ENCODE results near the gene SUMO3.

The SUMO3 gene

GRCh38 chr21:44765231-44766013 lies 52.4 kb downstream of the SUMO3 start:
- Histone ChIP-seq H3K9ac (ENCODE audit: low read length) (no peak overlapping the region), H3K79me2 (ENCODE audit: insufficient read depth, low read length) (no peaks in the 10 kb centered on the region), H3K36me3 (ENCODE audit: low read length) (no peaks in the 10 kb centered on the region; the same call in 1 of the 2 replicates), H3F3A (ENCODE audit: insufficient read depth) (0 out of 2 replicates have a peak, but pooled peaks cover under 1% of the 10 kb centered on the region), H3K27me3 (ENCODE audit: low read length) (no peaks in the 10 kb centered on the region), H3K4me3 (ENCODE audit: insufficient read depth, low read length, poor library complexity, severe bottlenecking) (no peak overlapping the region), H3K27ac (ENCODE audit: low read depth, low read length) (no peak overlapping the region), H4K20me1 (ENCODE audit: low read depth, low read length) (no peaks in the 10 kb centered on the region), H3K9me3 (ENCODE audit: insufficient read depth, low read length) (no peaks in the 10 kb centered on the region), H3K4me2 (ENCODE audit: low read depth, low read length, poor library complexity, severe bottlenecking) (no peak overlapping the region), H3K9me2 (replicated peaks; ENCODE audit: insufficient read depth, low read length) (no peaks in the 10 kb centered on the region), H2AFZ (ENCODE audit: low read depth, low read length, severe bottlenecking) (no peak overlapping the region)
- TF ChIP-seq CTCF (IDR thresholded peaks at IDR 0.05; ENCODE audit: insufficient read depth, low read length, poor library complexity, severe bottlenecking): no peak
- TF ChIP-seq EZH2phosphoT487 (conservative IDR thresholded peaks at IDR 0.05; ENCODE audit: low read length): no peak

- Histone ChIP-seq H3F3A (ENCODE audit: insufficient read depth) (no peaks in the 10 kb centered on the region), H3K4me2 (ENCODE audit: low read depth, low read length, poor library complexity, severe bottlenecking) (no peak overlapping the region), H3K9me3 (ENCODE audit: insufficient read depth, low read length) (no peaks in the 10 kb centered on the region), H2AFZ (ENCODE audit: low read depth, low read length, severe bottlenecking) (no peak overlapping the region), H3K9me2 (replicated peaks; ENCODE audit: insufficient read depth, low read length) (no peaks in the 10 kb centered on the region), H3K27me3 (ENCODE audit: low read length) (no peaks in the 10 kb centered on the region), H3K36me3 (ENCODE audit: low read length) (no peaks in the 10 kb centered on the region), H3K79me2 (ENCODE audit: insufficient read depth, low read length) (no peaks in the 10 kb centered on the region), H3K4me3 (ENCODE audit: insufficient read depth, low read length, poor library complexity, severe bottlenecking) (no peak overlapping the region), H3K9ac (ENCODE audit: low read length) (no peak overlapping the region), H4K20me1 (ENCODE audit: low read depth, low read length) (no peaks in the 10 kb centered on the region), H3K27ac (ENCODE audit: low read depth, low read length) (no peak overlapping the region)
- TF ChIP-seq EZH2phosphoT487 (conservative IDR thresholded peaks at IDR 0.05; ENCODE audit: low read length): no peak
- no peak for TF ChIP-seq CTCF (IDR thresholded peaks at IDR 0.05; ENCODE audit: insufficient read depth, low read length, poor library complexity, severe bottlenecking)
Measured at GRCh38 chr21:44764319-44765230, 53.3 kb downstream of the SUMO3 start.

- no peaks in the 10 kb centered on the region for H4K20me1 ChIP-seq (ENCODE audit: low read depth, low read length)
- no peaks in the 10 kb centered on the region for H3K36me3 ChIP-seq (ENCODE audit: low read length)
- H3K9me2 ChIP-seq (replicated peaks; ENCODE audit: insufficient read depth, low read length): no peaks in the 10 kb centered on the region
- no peaks in the 10 kb centered on the region for H3K27me3 ChIP-seq (ENCODE audit: low read length)
- TF ChIP-seq EZH2phosphoT487 (conservative IDR thresholded peaks at IDR 0.05; ENCODE audit: low read length) (no peak), CTCF (IDR thresholded peaks at IDR 0.05; ENCODE audit: insufficient read depth, low read length, poor library complexity, severe bottlenecking) (no peak)
- H3K9ac ChIP-seq (ENCODE audit: low read length): no peak overlapping the region
- no peaks in the 10 kb centered on the region for H3F3A ChIP-seq (ENCODE audit: insufficient read depth)
- no peak overlapping the region for H3K4me3 ChIP-seq (ENCODE audit: insufficient read depth, low read length, poor library complexity, severe bottlenecking)
- H3K27ac ChIP-seq (ENCODE audit: low read depth, low read length): no peak overlapping the region
- H3K79me2 ChIP-seq (ENCODE audit: insufficient read depth, low read length): no peaks in the 10 kb centered on the region
- no peak overlapping the region for H3K4me2 ChIP-seq (ENCODE audit: low read depth, low read length, poor library complexity, severe bottlenecking)
- no peaks in the 10 kb centered on the region for H3K9me3 ChIP-seq (ENCODE audit: insufficient read depth, low read length)
- H2AFZ ChIP-seq (ENCODE audit: low read depth, low read length, severe bottlenecking): no peak overlapping the region
Measured at GRCh38 chr21:44763451-44764318, 54.2 kb downstream of the SUMO3 start.
